Transverse colon (tissue), 4 donors: ENCODE results near the gene HECTD4.

ENCODE experiments used
- EP300 ChIP-seq: sonication (generic); formaldehyde crosslinking; IDR thresholded peaks from one replicate; pipeline ENCODE4 v1.6.1; 2017; ENCODE audit warnings: antibody characterized with exemption, low read depth
- POLR2A ChIP-seq: fragments of 450-650 bp; IDR thresholded peaks from one replicate; pipeline ENCODE4 v1.6.1; 2016; ENCODE audit warnings: antibody characterized with exemption, mild to moderate bottlenecking, moderate library complexity
- POLR2AphosphoS5 ChIP-seq, 3 donors: sonication (generic); formaldehyde crosslinking; IDR thresholded peaks; one replicate each; pipeline ENCODE4 v1.6.1; 2016; ENCODE audit warnings: antibody characterized with exemption in 3 of 3
- TF ChIP-seq, protein P1 (sequence below), 5 experiments: fragments of 200-600 bp in 3 of 5; fragments of 450-650 bp in 2 of 5; sonication (generic) in 3 of 5; IDR thresholded peaks; 1 replicate in 2 of 5; 2 replicates in 3 of 5; pipeline ENCODE4 v1.5.1; 2016 to 2017; ENCODE audit warnings: antibody characterized with exemption in 5 of 5, inconsistent platforms in 3 of 5, mild to moderate bottlenecking in 2 of 5, moderate library complexity in 1 of 5

DNA sequence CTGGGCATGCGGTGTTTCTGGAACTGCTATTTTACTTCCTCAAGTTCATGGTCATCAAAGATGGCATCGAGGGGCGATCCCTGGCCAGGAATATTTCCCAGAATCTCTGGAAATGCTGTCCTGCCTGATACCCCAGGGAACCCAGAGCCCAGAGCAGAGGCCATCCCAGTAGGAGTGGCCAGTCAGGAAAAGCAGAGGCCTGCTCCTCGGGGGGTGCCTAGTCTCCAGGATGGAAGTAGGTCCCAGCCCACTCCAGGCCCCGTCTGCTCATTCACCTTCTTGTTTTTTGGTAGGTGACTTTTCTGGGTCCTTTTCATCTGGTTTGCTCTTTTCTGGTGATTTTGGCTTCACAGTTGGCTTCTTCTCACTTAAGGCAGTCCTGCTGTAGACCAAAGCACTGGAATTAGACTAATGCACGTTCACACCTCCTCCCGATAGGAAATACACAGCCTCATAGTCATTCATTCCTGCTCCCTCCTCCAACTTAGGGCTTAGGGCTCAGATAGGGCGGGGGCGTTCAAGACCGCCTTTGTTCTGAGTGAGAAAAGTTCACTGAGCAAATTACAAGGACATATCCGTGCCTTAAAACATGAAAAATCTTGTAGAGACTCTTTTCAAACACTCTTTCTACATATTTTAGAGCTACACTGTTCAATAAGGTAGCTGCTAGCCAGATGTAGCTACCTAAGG lies 205.8 kb downstream of the HECTD4 start:
- TF ChIP-seq, protein P1, sequence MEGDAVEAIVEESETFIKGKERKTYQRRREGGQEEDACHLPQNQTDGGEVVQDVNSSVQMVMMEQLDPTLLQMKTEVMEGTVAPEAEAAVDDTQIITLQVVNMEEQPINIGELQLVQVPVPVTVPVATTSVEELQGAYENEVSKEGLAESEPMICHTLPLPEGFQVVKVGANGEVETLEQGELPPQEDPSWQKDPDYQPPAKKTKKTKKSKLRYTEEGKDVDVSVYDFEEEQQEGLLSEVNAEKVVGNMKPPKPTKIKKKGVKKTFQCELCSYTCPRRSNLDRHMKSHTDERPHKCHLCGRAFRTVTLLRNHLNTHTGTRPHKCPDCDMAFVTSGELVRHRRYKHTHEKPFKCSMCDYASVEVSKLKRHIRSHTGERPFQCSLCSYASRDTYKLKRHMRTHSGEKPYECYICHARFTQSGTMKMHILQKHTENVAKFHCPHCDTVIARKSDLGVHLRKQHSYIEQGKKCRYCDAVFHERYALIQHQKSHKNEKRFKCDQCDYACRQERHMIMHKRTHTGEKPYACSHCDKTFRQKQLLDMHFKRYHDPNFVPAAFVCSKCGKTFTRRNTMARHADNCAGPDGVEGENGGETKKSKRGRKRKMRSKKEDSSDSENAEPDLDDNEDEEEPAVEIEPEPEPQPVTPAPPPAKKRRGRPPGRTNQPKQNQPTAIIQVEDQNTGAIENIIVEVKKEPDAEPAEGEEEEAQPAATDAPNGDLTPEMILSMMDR (IDR thresholded peaks at IDR 0.05): no peak
- no peak for TF ChIP-seq POLR2AphosphoS5 (IDR thresholded peaks at IDR 0.05)
- TF ChIP-seq POLR2A: no peak
- TF ChIP-seq EP300: no peak
